GM12878 (cell line): ENCODE results near the gene CCDC63. TPM values are rescaled to one million over a fixed set of nuclear protein-coding genes. Genes with fewer than 3 reads are reported as not detected.
A peak's percentile ranks its signal among the peaks of the same experiment; 100 is the strongest.

Experiments used
- ATAC-seq: fragments of 200-7000 bp; cut with Tn5 transposase; 3 replicates; pipeline ENCODE4 v1.9.1; 2020; ENCODE audit warnings: mild to moderate bottlenecking, moderate library complexity
- BruUV-seq: library from RNA; stranded (reverse); fragments of 400-500 nt; replicated peaks from 2 replicates; lab custom pipeline; 2021; lab: Mats Ljungman, UMichigan
- CTCF ChIA-PET: fragments of 300-600 bp; sonication (Branson Sonifier 250); formaldehyde crosslinking; extraction: SDS; loops from one replicate; lab custom pipeline; 2021; ENCODE audit warnings: inconsistent platforms; lab: Yijun Ruan, JAX
- POLR2A ChIA-PET: fragments of 350-600 bp; formaldehyde crosslinking; extraction: SDS; loops from one replicate; lab custom pipeline; 2021; ENCODE audit warnings: inconsistent platforms; lab: Charles Lee
- RAD21 ChIA-PET: fragments of 300-600 bp; sonication (Branson Sonifier 250); formaldehyde crosslinking; loops from one replicate; lab custom pipeline; 2023; ENCODE audit warnings: antibody characterized with exemption; ENCODE audit not compliant: unreplicated experiment; lab: Charles Lee
- SMC1A ChIA-PET: fragments of 300-600 bp; sonication (Branson Sonifier 250); formaldehyde crosslinking; loops from one replicate; lab custom pipeline; 2023; ENCODE audit not compliant: unreplicated experiment, uncharacterized antibody; lab: Charles Lee
- DNase-seq: peaks from one replicate; pipeline ENCODE4 v3.0.0-alpha.2; 2011; ENCODE audit warnings: low read depth, low spot score
- FAIRE-seq: peaks from 3 replicates; lab custom pipeline; 2011; peaks lifted over from hg19 to GRCh38; lab: Jason Lieb, UNC
- H2AFZ ChIP-seq: 2 replicates; pipeline ENCODE4 v1.6.0; 2011; ENCODE audit warnings: low read depth, low read length, control low read depth; ENCODE audit not compliant: control insufficient read depth
- H3K27ac ChIP-seq: 2 replicates; pipeline ENCODE4 v1.5.1; 2011; ENCODE audit warnings: control low read depth; ENCODE audit not compliant: control insufficient read depth, insufficient read depth
- H3K27me3 ChIP-seq, 2 experiments: replicated peaks in 1 of 2; 2 replicates each; pipeline versions ENCODE4 v1.6.0 to v1.6.1; 2011; ENCODE audit warnings: low read length in 1 of 2; ENCODE audit not compliant: control insufficient read depth in 2 of 2, insufficient read depth in 2 of 2
- H3K36me3 ChIP-seq, 2 experiments: 2 replicates each; pipeline ENCODE4 v1.5.1; 2011; ENCODE audit warnings: low read length in 1 of 2; ENCODE audit not compliant: control insufficient read depth in 2 of 2, insufficient read depth in 2 of 2
- H3K4me1 ChIP-seq: 2 replicates; pipeline ENCODE4 v1.6.1; 2011; ENCODE audit warnings: mild to moderate bottlenecking, low read length, moderate library complexity, mixed read lengths; ENCODE audit not compliant: control insufficient read depth, insufficient read depth
- H3K4me2 ChIP-seq: 2 replicates; pipeline ENCODE4 v1.6.0; 2011; ENCODE audit warnings: control low read depth; ENCODE audit not compliant: control insufficient read depth, insufficient read depth
- H3K4me3 ChIP-seq: fragments of 200-600 bp; sonication (generic); 2 replicates; pipeline ENCODE4 v1.5.1; 2016
- H3K79me2 ChIP-seq: 2 replicates; pipeline ENCODE4 v1.6.0; 2011; ENCODE audit warnings: low read length; ENCODE audit not compliant: control insufficient read depth, insufficient read depth
- H3K9ac ChIP-seq: 2 replicates; pipeline ENCODE4 v1.8.0; 2011; ENCODE audit warnings: low read length, control low read depth, mixed read lengths; ENCODE audit not compliant: control insufficient read depth, insufficient read depth
- H3K9me3 ChIP-seq: replicated peaks from 3 replicates; pipeline ENCODE4 v1.5.1; 2011; ENCODE audit warnings: mild to moderate bottlenecking, low read length; ENCODE audit not compliant: control insufficient read depth, insufficient read depth
- H4K20me1 ChIP-seq: 2 replicates; pipeline ENCODE4 v1.6.0; 2011; ENCODE audit not compliant: control insufficient read depth, insufficient read depth
- NFYB ChIP-seq: IDR thresholded peaks from 2 replicates; pipeline ENCODE4 v1.6.1; 2011; ENCODE audit warnings: low read depth, mild to moderate bottlenecking, low read length, improper control_type of control experiment, moderate library complexity; ENCODE audit not compliant: insufficient read depth
- PML ChIP-seq: IDR thresholded peaks from 2 replicates; pipeline ENCODE4 v1.6.1; 2012; ENCODE audit warnings: low read length, inconsistent platforms
- SPI1 ChIP-seq: IDR thresholded peaks from 2 replicates; pipeline ENCODE4 v1.6.1; 2011; ENCODE audit warnings: low read depth, mild to moderate bottlenecking, low read length, moderate library complexity, borderline replicate concordance; ENCODE audit not compliant: insufficient read depth
- ZBTB40 ChIP-seq: fragments of 450-650 bp; IDR thresholded peaks from 2 replicates; pipeline ENCODE4 v1.6.1; 2016; ENCODE audit warnings: mild to moderate bottlenecking, moderate library complexity, borderline replicate concordance
- WGBS: methylation state at CpG from one replicate; pipeline ENCODE4 v1.1.6; 2016; ENCODE audit warnings: low lambda C conversion rate; ENCODE audit not compliant: insufficient replicate concordance, insufficient coverage; ENCODE audit errors: missing lambda C conversion rate; 5-methylcytosine and 5-hydroxymethylcytosine counted together
- in situ Hi-C: fragments of 300-500 bp; cut with MboI; formaldehyde crosslinking; loops from 9 replicates; pipeline ENCODE4 v1.14.3; 2018; ENCODE audit warnings: mixed read lengths
- intact Hi-C: fragments of 100-400 bp; cut with micrococcal nuclease; formaldehyde crosslinking; loops from one replicate; pipeline ENCODE4 v1.14.2; 2022; ENCODE audit not compliant: unreplicated experiment
- polyA plus RNA-seq, 11 experiments: library from polyadenylated mRNA; depleted of rRNA in 4 of 11; unstranded in 6 of 11; stranded (reverse) in 5 of 11; fragments of >200 nt; fragmentation: Nextera tagmentation in 4 of 11; fragmentation: Illumina TruSeq in 1 of 11; extraction: Ambion mirVana in 4 of 11; extraction: Trizol in 1 of 11; gene quantifications; 1 replicate in 1 of 11; 2 replicates in 10 of 11; pipeline versions ENCODE4 v1.2.1 to v1.2.3, GENCODE V29; 2011 to 2016; ENCODE audit warnings: inconsistent platforms in 2 of 11, missing spikeins in 2 of 11, low read depth in 1 of 11
- total RNA-seq, 4 experiments: library from RNA; depleted of rRNA in 3 of 4; stranded (reverse); fragments of >200 nt in 3 of 4; fragmentation: Illumina TruSeq in 1 of 4; extraction: Trizol in 1 of 4; gene quantifications; 2 replicates each; pipeline versions ENCODE4 v1.2.1 to v1.2.3, GENCODE V29; 2013 to 2021

CCDC63 gene
- total and polyA plus RNA-seq, 10 of the 15 experiments (the other 5 are each of a cell fraction or from before 2014, with no cell fraction given) = not detected

- DNase-seq (no peak), FAIRE-seq (no peak), ATAC-seq (no peak)
- Histone ChIP-seq H3K79me2 (no peaks in the 10 kb centered on the region), H3K4me1 (no peaks in the 10 kb centered on the region), H3K4me3 (no peak overlapping the region), H3K9ac (no peak overlapping the region), H3K27ac (no peak overlapping the region), H2AFZ (no peak overlapping the region), H4K20me1 (no peaks in the 10 kb centered on the region), H3K4me2 (no peak overlapping the region), H3K36me3 (no peaks in the 10 kb centered on the region), H3K9me3 (no peaks in the 10 kb centered on the region), H3K27me3 (no peaks in the 10 kb centered on the region; a peak in 1 of 4 replicates)
- ChIA-PET RAD21 (no interaction called here), CTCF (interaction anchor here (1.3 kb wide), 1 partner anchor 15 kb away, joined by 4 read pairs; no protein-coding TSS in a partner anchor), SMC1A (no interaction called here), POLR2A (interaction anchor here (0.6 kb wide), 1 partner anchor 171 kb away, joined by 3 read pairs; no protein-coding TSS in a partner anchor)
- in situ Hi-C loops = no loop called here
- intact Hi-C loops = no loop called here
- WGBS = 46% methylated on average over 4 of the region's 4 CpGs
- BruUV-seq = no TSS peak
- no peak for TF ChIP-seq PML
- TF ChIP-seq ZBTB40 = peak; percentile 76
These were observed 25.3 kb downstream of the CCDC63 start for GRCh38 chr12:110872100-110872499.

- H2AFZ ChIP-seq = no peak overlapping the region
- no peaks in the 10 kb centered on the region for H4K20me1 ChIP-seq
- no peak overlapping the region for H3K4me2 ChIP-seq
- POLR2A ChIA-PET = no interaction called here
- intact Hi-C loops (no loop called here), in situ Hi-C loops (no loop called here)
- ATAC-seq = no peak
- no TSS peak for BruUV-seq
- FAIRE-seq = no peak
- RAD21 ChIA-PET = no interaction called here
- SMC1A ChIA-PET = no interaction called here
- no peaks in the 10 kb centered on the region for H3K36me3 ChIP-seq
- WGBS = 27% methylated on average over 2 of the region's 2 CpGs
- TF ChIP-seq NFYB (peak; percentile 31; the same call in 1 of the 2 replicates), SPI1 (no peak)
- TF ChIP-seq, all 136 proteins: peak for 1
- Histone ChIP-seq H3K79me2 (no peaks in the 10 kb centered on the region), H3K4me3 (no peak overlapping the region), H3K27me3 (no peaks in the 10 kb centered on the region; a peak in 1 of 4 replicates), H3K4me1 (no peaks in the 10 kb centered on the region), H3K9ac (no peak overlapping the region), H3K27ac (no peak overlapping the region), H3K9me3 (no peaks in the 10 kb centered on the region)
- DNase-seq = no peak
- CTCF ChIA-PET = interaction anchor here (0.8 to 1.2 kb wide), 2 partner anchors 14 to 424 kb away, joined by 4 read pairs; partner anchors contain the start of gene ARPC3
These were observed 27.6 kb downstream of the CCDC63 start for GRCh38 chr12:110874351-110874750.
